PC-9 (cell line): ENCODE data around the gene FILIP1L. TPM values are rescaled to one million over a fixed set of nuclear protein-coding genes. Genes with fewer than 3 reads are reported as not detected.

ENCODE experiments used
- BruUV-seq: library from RNA; stranded (reverse); fragments of 400-500 nt; replicated peaks from 2 replicates; lab custom pipeline; 2021; lab: Mats Ljungman, UMichigan
- CTCF ChIA-PET: fragments of 300-600 bp; sonication (Branson Sonifier 250); formaldehyde crosslinking; loops from one replicate; lab custom pipeline; 2022; ENCODE audit warnings: antibody characterized with exemption; lab: Charles Lee
- POLR2A ChIA-PET: fragments of 300-600 bp; sonication (Branson Sonifier 250); formaldehyde crosslinking; loops from one replicate; lab custom pipeline; 2022; ENCODE audit warnings: antibody characterized with exemption; ENCODE audit not compliant: unreplicated experiment; lab: Charles Lee
- DNase-seq, 2 experiments: peaks; one replicate each; pipeline versions ENCODE4 v3.0.0 to v3.0.0-alpha.2; 2015 to 2022; ENCODE audit warnings: mixed read lengths in 1 of 2
- H2AFZ ChIP-seq: fragments of 200-600 bp; sonication (generic); 2 replicates; pipeline ENCODE4 v1.8.1; 2017; ENCODE audit warnings: antibody characterized with exemption
- H3F3A ChIP-seq: fragments of 200-600 bp; sonication (generic); 2 replicates; pipeline ENCODE4 v1.8.1; 2017; ENCODE audit warnings: antibody characterized with exemption, mild to moderate bottlenecking, low read depth; ENCODE audit not compliant: insufficient read depth
- H3K27ac ChIP-seq: fragments of 200-600 bp; sonication (generic); 2 replicates; pipeline ENCODE4 v1.6.1; 2016; ENCODE audit warnings: mixed run types
- H3K27me3 ChIP-seq: fragments of 200-600 bp; sonication (generic); 2 replicates; pipeline ENCODE4 v1.6.1; 2016; ENCODE audit warnings: low read depth, mixed run types; ENCODE audit not compliant: insufficient read depth
- H3K36me3 ChIP-seq: fragments of 200-600 bp; sonication (generic); 2 replicates; pipeline ENCODE4 v1.6.1; 2016; ENCODE audit warnings: low read depth, mixed run types
- H3K4me1 ChIP-seq: fragments of 200-600 bp; sonication (generic); replicated peaks from 2 replicates; pipeline ENCODE4 v1.6.1; 2016; ENCODE audit warnings: mixed run types; ENCODE audit not compliant: insufficient read depth
- H3K4me2 ChIP-seq: fragments of 200-600 bp; sonication (generic); 2 replicates; pipeline ENCODE4 v1.6.1; 2017; ENCODE audit warnings: mixed run types
- H3K4me3 ChIP-seq: fragments of 200-600 bp; sonication (generic); 2 replicates; pipeline ENCODE4 v1.6.1; 2016; ENCODE audit warnings: mixed run types
- H3K79me2 ChIP-seq: fragments of 200-600 bp; sonication (generic); 2 replicates; pipeline ENCODE4 v1.6.1; 2017; ENCODE audit warnings: low read depth, mixed run types
- H3K9me2 ChIP-seq: fragments of 200-600 bp; sonication (generic); 2 replicates; pipeline ENCODE4 v1.8.1; 2017; ENCODE audit warnings: mild to moderate bottlenecking; ENCODE audit not compliant: insufficient read depth
- H3K9me3 ChIP-seq: fragments of 200-600 bp; sonication (generic); 2 replicates; pipeline ENCODE4 v1.8.1; 2016; ENCODE audit warnings: low read depth; ENCODE audit not compliant: insufficient read depth
- H4K20me1 ChIP-seq: fragments of 200-600 bp; sonication (generic); 2 replicates; pipeline ENCODE4 v1.8.1; 2017; ENCODE audit not compliant: insufficient read depth
- CTCF ChIP-seq: fragments of 200-600 bp; sonication (generic); conservative IDR thresholded peaks from 2 replicates; pipeline ENCODE4 v1.6.1; 2017; ENCODE audit warnings: mixed run types, antibody characterized with exemption, mild to moderate bottlenecking, moderate library complexity
- EZH2 ChIP-seq: fragments of 200-600 bp; sonication (generic); IDR thresholded peaks from 2 replicates; pipeline ENCODE4 v1.8.0; 2017; ENCODE audit warnings: antibody characterized with exemption, low read depth
- intact Hi-C: fragments of 100-400 bp; cut with micrococcal nuclease; formaldehyde crosslinking; loops from one replicate; pipeline ENCODE4 v1.10.0; 2022; ENCODE audit not compliant: unreplicated experiment
- total RNA-seq: library from RNA; stranded (reverse); gene quantifications from 2 replicates; pipeline ENCODE4 v1.2.3, GENCODE V29; 2021

Gene FILIP1L
- total RNA-seq, 1 experiment from 2014 or later = 16.8 TPM

GRCh38 chr3:99971761-99972160 is 142.5 kb downstream of the FILIP1L start:
- peaks cover 10% of the 10 kb centered on the region for H3K4me1 ChIP-seq
- ChIA-PET POLR2A (no interaction called here), CTCF (no interaction called here)
- no peaks in the 10 kb centered on the region for H3K36me3 ChIP-seq
- H3K4me3 ChIP-seq = no peak overlapping the region
- no peaks in the 10 kb centered on the region for H3K9me2 ChIP-seq
- intact Hi-C loops = no loop called here
- no peak overlapping the region for H3K27ac ChIP-seq
- no peak overlapping the region for H3K4me2 ChIP-seq
- DNase-seq = no peak
- TF ChIP-seq CTCF (no peak), EZH2 (no peak)
- no peaks in the 10 kb centered on the region for H4K20me1 ChIP-seq
- no peaks in the 10 kb centered on the region for H3K27me3 ChIP-seq
- no peak overlapping the region for H2AFZ ChIP-seq
- H3K9me3 ChIP-seq = no peaks in the 10 kb centered on the region
- H3F3A ChIP-seq = peaks cover 9% of the 10 kb centered on the region; the same call in 1 of the 2 replicates
- no TSS peak for BruUV-seq
- H3K79me2 ChIP-seq = no peaks in the 10 kb centered on the region

GRCh38 chr3:99970198-99970597 is 144.1 kb downstream of the FILIP1L start:
- Histone ChIP-seq H2AFZ (no peak overlapping the region), H3K36me3 (no peaks in the 10 kb centered on the region), H4K20me1 (no peaks in the 10 kb centered on the region), H3F3A (peaks cover 11% of the 10 kb centered on the region), H3K9me3 (no peaks in the 10 kb centered on the region), H3K27me3 (no peaks in the 10 kb centered on the region), H3K4me3 (no peak overlapping the region), H3K9me2 (no peaks in the 10 kb centered on the region), H3K4me1 (peaks cover 19% of the 10 kb centered on the region), H3K79me2 (no peaks in the 10 kb centered on the region), H3K4me2 (no peak overlapping the region), H3K27ac (no peak overlapping the region)
- POLR2A ChIA-PET = no interaction called here
- no peak for DNase-seq
- BruUV-seq = no TSS peak
- CTCF ChIA-PET = no interaction called here
- no peak for TF ChIP-seq CTCF
- TF ChIP-seq EZH2 = no peak
- intact Hi-C loops = no loop called here

- no peaks in the 10 kb centered on the region for H3K9me3 ChIP-seq
- H4K20me1 ChIP-seq = no peaks in the 10 kb centered on the region
- BruUV-seq = no TSS peak
- no peak overlapping the region for H3K27ac ChIP-seq
- H3K27me3 ChIP-seq = no peaks in the 10 kb centered on the region
- no peak overlapping the region for H2AFZ ChIP-seq
- no peak overlapping the region for H3K4me2 ChIP-seq
- intact Hi-C loops = no loop called here
- H3K9me2 ChIP-seq = no peaks in the 10 kb centered on the region
- ChIA-PET CTCF (no interaction called here), POLR2A (no interaction called here)
- H3K4me3 ChIP-seq = no peak overlapping the region
- DNase-seq = no peak
- peaks cover 20% of the 10 kb centered on the region for H3K4me1 ChIP-seq
- no peaks in the 10 kb centered on the region for H3K36me3 ChIP-seq
- H3K79me2 ChIP-seq = no peaks in the 10 kb centered on the region
- TF ChIP-seq EZH2 = no peak
- TF ChIP-seq CTCF = no peak
- H3F3A ChIP-seq = peaks cover 22% of the 10 kb centered on the region
Measured at GRCh38 chr3:99969136-99969535, 145.2 kb downstream of the FILIP1L start.
